Effector memory CD4-positive, alpha-beta T cell (primary cell): ENCODE data around the gene LENG1.
"Not testable (repeated sequence)": the region's sequence is repeated elsewhere in the genome, so short reads cannot be mapped to it uniquely, and the experiment has no call there.

Experiments
- DNase-seq, 3 donors: peaks; one replicate each; pipeline ENCODE4 v3.0.0-alpha.2; 2020
- H3K27ac ChIP-seq: 2 replicates; pipeline ENCODE4 v1.7.0; 2013; ENCODE audit warnings: mild to moderate bottlenecking, low read length, moderate library complexity; ENCODE audit not compliant: insufficient read depth, poor library complexity, severe bottlenecking
- H3K27me3 ChIP-seq: replicated peaks from 2 replicates; pipeline ENCODE4 v1.7.0; 2013; ENCODE audit warnings: mild to moderate bottlenecking, low read length; ENCODE audit not compliant: insufficient read depth, control insufficient read depth, poor library complexity, severe bottlenecking
- H3K36me3 ChIP-seq: 2 replicates; pipeline ENCODE4 v1.7.0; 2013; ENCODE audit warnings: mild to moderate bottlenecking, low read length, moderate library complexity; ENCODE audit not compliant: control insufficient read depth, insufficient read depth
- H3K4me1 ChIP-seq: 2 replicates; pipeline ENCODE4 v1.7.0; 2013; ENCODE audit warnings: low read length, mild to moderate bottlenecking; ENCODE audit not compliant: control insufficient read depth, insufficient read depth, poor library complexity, severe bottlenecking
- H3K4me3 ChIP-seq: 2 replicates; pipeline ENCODE4 v1.7.0; 2013; ENCODE audit warnings: low read length, low read depth, mild to moderate bottlenecking; ENCODE audit not compliant: insufficient read depth, poor library complexity, severe bottlenecking
- H3K9me3 ChIP-seq: 2 replicates; pipeline ENCODE4 v1.7.0; 2013; ENCODE audit warnings: mild to moderate bottlenecking, low read length, moderate library complexity; ENCODE audit not compliant: control insufficient read depth
- total RNA-seq, 3 donors: gene quantifications; one replicate each; lab custom pipeline; 2026; lab: John Stamatoyannopoulos, UW

The LENG1 gene
- 15.8 to 23.2 (median 16.3) reads per million in 3 donors for total RNA-seq

DNA sequence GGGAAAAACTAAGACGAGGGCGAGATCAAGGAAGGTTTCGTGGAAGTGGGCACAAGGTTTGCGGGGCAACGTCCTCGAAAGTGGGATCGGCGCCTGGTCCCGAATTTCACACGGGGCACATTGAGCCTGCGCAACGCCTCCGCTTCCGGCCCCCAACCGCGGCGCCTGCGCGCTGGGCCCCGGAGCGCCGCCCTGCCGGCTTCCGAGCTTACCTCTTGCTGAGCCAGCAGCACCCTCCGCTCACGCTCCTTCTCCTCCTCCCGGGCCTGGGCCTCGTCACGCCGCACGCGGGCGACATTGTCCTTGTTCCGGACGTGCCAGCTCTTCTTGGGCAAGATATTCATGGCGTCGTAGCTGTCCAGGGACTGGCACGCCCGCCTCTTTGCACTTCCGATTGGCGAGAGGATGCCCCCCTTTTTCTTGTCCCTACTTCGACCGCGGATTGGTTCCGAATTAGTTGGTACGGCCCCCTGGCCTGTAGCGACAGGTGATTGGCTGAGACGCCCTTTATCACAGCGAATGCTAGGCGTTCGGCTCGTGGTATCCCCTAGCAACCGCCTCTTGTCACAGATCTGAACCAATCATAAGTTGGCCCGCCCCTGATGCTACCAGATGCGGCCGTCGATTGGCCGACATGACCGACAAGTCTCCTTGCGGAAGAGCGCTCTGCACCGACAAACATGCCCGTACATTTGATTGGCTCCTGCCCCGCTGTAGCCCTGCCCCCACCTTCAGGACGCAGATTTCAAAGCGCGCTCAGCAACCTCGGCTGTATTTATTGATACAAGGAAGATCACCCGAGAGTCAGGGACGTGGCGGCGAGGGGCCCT lies at the start of gene LENG1:
TSS of gene LENG1 (minus strand) at position 370 of the 830 bp plus-strand sequence. CDS start at position 344, 26 bp downstream.
- H3K27ac ChIP-seq: peak within 1 kb of the TSS; percentile 83
- DNase-seq: peak; percentile 98 to 100 (median 99)
- peaks cover 57% of the 10 kb centered on the region for H3K4me1 ChIP-seq
- H3K9me3 ChIP-seq: no peaks in the 10 kb centered on the region
- no peaks in the 10 kb centered on the region for H3K27me3 ChIP-seq
- peaks cover 38% of the 10 kb centered on the region for H3K36me3 ChIP-seq
- H3K4me3 ChIP-seq: peak within 1 kb of the TSS; percentile 60

GRCh38 chr19:54208784-54209057 lies 49.2 kb upstream of the LENG1 start:
- Histone ChIP-seq H3K27me3 (no peaks in the 10 kb centered on the region), H3K9me3 (no peaks in the 10 kb centered on the region), H3K27ac (no peak overlapping the region), H3K4me3 (no peak overlapping the region), H3K4me1 (peaks cover 40% of the 10 kb centered on the region), H3K36me3 (peaks cover 35% of the 10 kb centered on the region)
- DNase-seq: no peak

- Histone ChIP-seq H3K4me3 (no peak overlapping the region), H3K36me3 (peaks cover 41% of the 10 kb centered on the region), H3K4me1 (peaks cover 45% of the 10 kb centered on the region), H3K9me3 (no peaks in the 10 kb centered on the region), H3K27me3 (no peaks in the 10 kb centered on the region), H3K27ac (no peak overlapping the region)
- DNase-seq: no peak
These were observed 48.7 kb upstream of the LENG1 start for GRCh38 chr19:54207983-54208783.

GRCh38 chr19:54207676-54207982 lies 48.1 kb upstream of the LENG1 start:
- Histone ChIP-seq H3K9me3 (no peaks in the 10 kb centered on the region), H3K27ac (no peak overlapping the region), H3K36me3 (peaks cover 46% of the 10 kb centered on the region), H3K4me1 (peaks cover 50% of the 10 kb centered on the region), H3K4me3 (no peak overlapping the region), H3K27me3 (no peaks in the 10 kb centered on the region)
- DNase-seq: no peak

DNA sequence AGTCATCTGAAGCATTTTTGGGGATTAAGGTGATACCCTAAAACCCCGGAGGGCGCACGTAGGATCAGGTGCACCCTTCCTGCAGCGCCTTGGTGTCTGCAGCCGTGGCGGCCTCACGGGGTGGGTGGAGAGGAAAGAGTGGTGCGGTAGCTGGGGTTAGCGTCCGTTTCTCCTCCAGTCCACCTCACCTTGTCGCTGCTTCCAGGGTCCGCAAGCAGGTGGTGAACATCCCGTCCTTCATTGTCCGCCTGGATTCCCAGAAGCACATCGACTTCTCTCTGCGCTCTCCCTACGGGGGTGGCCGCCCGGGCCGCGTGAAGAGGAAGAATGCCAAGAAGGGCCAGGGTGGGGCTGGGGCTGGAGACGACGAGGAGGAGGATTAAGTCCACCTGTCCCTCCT lies 47.7 kb upstream of the LENG1 start:
- not testable (repeated sequence) for H3K9me3 ChIP-seq, H3K27ac ChIP-seq, H3K4me3 ChIP-seq, H3K27me3 ChIP-seq, DNase-seq
- Histone ChIP-seq H3K36me3 (peaks cover 51% of the 10 kb centered on the region), H3K4me1 (peaks cover 52% of the 10 kb centered on the region)

DNA sequence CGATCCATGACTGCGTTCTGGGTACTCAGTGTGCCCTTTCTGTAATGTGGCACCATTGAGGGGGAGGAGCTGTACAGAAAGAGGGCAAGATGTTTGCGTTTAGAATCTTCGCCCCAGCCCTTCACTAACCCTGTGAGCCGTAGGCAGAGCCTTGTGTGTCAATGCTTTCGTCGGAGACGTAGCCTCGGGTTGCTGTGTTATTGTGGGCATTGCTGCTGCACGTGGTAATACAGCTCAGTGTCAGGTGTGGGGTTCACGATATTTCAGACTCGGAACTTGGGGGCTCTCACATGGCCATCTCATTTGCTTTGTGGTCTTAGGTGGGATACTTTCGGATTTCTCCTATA lies 47.3 kb upstream of the LENG1 start:
- Histone ChIP-seq H3K27ac (no peak overlapping the region), H3K4me1 (peaks cover 56% of the 10 kb centered on the region), H3K4me3 (no peak overlapping the region), H3K36me3 (peaks cover 55% of the 10 kb centered on the region), H3K9me3 (no peaks in the 10 kb centered on the region), H3K27me3 (no peaks in the 10 kb centered on the region)
- DNase-seq: no peak

DNA sequence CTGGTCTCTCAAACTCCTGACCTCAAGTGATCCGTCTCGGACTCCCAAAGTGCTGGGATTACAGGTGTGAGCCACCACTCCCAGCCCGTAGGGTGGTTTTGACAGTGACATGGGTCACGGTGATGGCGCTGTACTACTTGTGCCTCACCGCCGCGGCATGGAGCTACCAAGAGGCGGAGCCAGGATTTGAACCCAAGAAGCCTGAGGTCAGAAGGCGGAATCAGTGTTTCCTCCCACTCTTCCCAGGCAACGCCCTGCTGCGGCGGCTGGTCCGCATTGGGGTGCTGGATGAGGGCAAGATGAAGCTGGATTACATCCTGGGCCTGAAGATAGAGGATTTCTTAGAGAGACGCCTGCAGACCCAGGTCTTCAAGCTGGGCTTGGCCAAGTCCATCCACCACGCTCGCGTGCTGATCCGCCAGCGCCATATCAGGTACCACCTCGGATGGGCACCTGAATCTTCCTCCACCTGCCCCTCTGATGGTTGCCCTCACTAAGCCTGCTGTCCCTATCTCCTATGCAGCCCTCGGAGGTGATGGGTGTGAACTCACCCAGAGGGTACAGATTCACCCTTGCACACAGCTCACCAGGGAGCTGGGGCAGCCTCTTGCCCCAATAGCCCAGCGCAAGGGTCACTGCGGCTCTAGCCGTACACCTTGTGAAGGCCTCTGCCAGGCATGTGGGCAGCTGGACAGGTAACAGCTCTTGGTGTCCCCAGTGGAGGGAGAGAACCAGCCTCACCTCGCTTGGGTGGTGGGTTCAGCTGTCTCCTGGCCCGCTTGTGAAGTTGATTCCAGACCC lies 46.7 kb upstream of the LENG1 start:
- Histone ChIP-seq H3K36me3 (peaks cover 58% of the 10 kb centered on the region), H3K4me1 (peaks cover 59% of the 10 kb centered on the region), H3K27me3 (no peaks in the 10 kb centered on the region), H3K9me3 (no peaks in the 10 kb centered on the region), H3K4me3 (no peak overlapping the region), H3K27ac (no peak overlapping the region)
- no peak for DNase-seq

DNA sequence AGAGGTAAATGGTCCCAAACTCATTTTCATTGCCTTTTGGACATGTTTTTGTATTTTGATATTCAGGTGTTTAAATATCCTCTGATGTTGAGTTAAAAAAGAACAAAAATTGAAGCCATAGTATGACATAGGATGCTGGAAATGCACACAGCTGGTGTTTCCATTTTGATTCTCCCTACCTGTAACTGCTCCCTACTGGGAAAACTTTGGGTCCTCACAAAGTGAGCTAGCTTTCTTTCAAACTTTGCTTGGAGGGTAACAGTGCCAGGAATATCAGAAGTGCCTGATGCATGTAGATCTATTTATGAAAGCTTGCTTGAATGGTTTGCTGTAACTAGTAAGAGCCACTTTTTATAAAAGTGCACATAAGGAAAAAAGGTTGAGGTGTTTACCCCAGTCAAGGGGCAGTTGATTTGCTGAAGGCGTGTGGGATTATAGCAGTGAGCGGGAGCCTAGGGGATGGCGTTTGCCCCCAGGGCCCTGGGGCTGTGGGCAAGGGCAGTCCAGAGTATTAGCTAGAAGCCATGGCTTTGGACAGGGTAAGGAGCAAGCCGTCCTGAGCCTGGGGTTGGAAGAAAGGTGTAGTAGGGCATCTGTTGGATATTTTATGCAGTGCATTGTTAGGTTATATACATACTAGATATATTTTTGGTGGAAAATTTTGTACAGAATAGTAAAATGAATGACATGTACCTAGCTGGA lies 45.4 kb upstream of the LENG1 start:
- Histone ChIP-seq H3K27ac (no peak overlapping the region), H3K36me3 (peaks cover 58% of the 10 kb centered on the region), H3K4me1 (peaks cover 53% of the 10 kb centered on the region), H3K27me3 (no peaks in the 10 kb centered on the region), H3K4me3 (no peak overlapping the region), H3K9me3 (no peaks in the 10 kb centered on the region)
- DNase-seq: no peak

DNA sequence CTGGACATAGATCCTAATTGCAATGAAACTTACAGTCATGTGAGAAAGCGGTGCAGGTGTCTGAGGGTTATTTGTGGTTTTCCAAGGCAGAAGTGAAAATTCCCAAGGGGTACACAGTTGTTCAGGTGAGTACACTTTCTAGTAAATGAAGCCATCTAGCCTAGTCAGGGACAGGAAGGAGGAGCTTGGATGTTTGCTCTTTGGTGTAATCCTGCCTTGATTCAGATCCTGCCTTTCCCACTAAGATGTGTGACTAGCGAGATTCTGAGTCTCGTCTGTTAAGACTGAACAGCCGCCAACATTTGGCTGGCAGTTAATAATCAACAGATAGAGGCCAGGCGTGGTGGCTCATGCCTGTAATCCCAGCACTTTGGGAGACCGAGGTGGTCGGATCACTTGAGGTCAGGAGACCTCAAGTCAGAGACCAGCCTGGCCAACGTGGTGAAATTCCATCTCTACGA lies 43.7 kb upstream of the LENG1 start:
- H3K9me3 ChIP-seq: no peaks in the 10 kb centered on the region
- H3K27me3 ChIP-seq: no peaks in the 10 kb centered on the region
- peaks cover 58% of the 10 kb centered on the region for H3K36me3 ChIP-seq
- H3K27ac ChIP-seq: no peak overlapping the region
- H3K4me3 ChIP-seq: no peak overlapping the region
- H3K4me1 ChIP-seq: peaks cover 44% of the 10 kb centered on the region
- no peak for DNase-seq
